ENCODE measurements around the gene CELF1. TPM values are rescaled to one million over a fixed set of nuclear protein-coding genes. Genes with fewer than 3 reads are reported as not detected.

CELF1 gene
- total RNA-seq, 2 donors from 2014 or later: 118 to 143 TPM

DNA sequence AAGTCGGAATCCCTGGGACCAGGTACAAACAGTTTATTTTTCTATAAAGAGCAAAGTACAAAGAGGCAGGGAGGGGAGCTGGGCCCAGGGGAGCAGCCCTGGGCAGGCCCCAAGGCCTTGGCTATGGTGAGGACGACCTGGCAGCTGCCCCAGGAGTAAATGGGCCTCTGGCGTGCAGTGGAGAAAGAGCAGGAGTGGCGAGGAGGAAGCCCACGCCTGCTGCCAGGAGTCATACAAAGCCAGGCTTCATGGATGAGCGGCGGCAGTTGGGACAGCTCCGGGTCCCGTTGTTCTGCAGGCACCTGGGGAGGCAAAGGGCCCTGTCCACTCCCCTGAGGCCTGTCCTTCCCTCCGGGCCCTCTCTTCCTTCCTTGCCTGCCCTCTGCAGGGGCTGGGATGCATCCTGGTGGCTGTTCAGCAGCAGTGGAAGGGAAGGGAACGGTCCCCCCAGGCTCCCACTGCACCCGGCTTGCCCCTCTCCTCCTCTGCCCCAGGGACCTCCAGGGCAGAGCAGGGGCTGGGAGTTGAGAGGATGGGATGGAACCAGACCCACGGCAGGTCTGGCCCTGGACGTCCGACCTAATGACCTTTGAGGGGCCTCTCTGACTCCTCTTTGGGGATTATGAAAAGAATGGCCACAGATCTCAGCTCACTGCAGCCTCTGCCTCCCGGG lies 115.0 kb downstream of the CELF1 start:
- ATAC-seq (replicated peaks): no peak
- Mint-ChIP-seq H3K4me1 (peaks cover 5% of the 10 kb centered on the region), H3K9me3 (no peaks in the 10 kb centered on the region), H3K4me3 (no peak overlapping the region), H3K27me3 (no peaks in the 10 kb centered on the region), H3K36me3 (ENCODE audit: low read depth) (no peaks in the 10 kb centered on the region), H3K27ac (no peak overlapping the region)

DNA sequence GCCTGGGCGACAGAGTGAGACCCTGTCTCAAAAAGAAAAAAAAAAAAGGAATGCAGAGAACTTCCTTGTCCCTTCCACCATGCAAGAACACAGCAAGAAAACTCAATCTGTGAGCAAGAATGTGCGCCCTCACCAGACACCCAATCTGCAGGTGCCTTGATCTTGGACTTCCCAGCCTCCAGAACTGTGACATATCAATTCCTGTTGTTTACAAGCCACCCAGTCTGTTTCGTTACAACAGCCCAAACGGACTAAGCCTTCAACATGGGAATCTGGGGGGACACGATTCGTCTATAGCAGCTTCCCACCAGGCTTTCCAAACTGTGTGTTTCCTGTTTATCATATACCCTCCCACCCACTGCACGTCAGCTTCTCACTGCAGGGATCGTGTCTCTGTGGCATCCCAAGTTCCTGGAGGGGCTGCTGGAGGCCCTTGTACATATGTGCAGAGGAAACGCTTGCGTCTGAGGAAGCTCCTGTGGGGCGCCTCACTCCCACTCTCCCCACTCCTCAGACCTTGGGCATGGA lies 115.7 kb downstream of the CELF1 start:
- no peaks in the 10 kb centered on the region for H3K36me3 Mint-ChIP-seq (ENCODE audit: low read depth)
- H3K27ac Mint-ChIP-seq: no peak overlapping the region
- H3K4me1 Mint-ChIP-seq: peaks cover 5% of the 10 kb centered on the region
- H3K9me3 Mint-ChIP-seq: no peaks in the 10 kb centered on the region
- ATAC-seq (replicated peaks): no peak
- H3K27me3 Mint-ChIP-seq: no peaks in the 10 kb centered on the region
- no peak overlapping the region for H3K4me3 Mint-ChIP-seq

- H3K36me3 Mint-ChIP-seq (ENCODE audit: low read depth): no peaks in the 10 kb centered on the region
- H3K4me3 Mint-ChIP-seq: no peak overlapping the region
These were observed 116.2 kb downstream of the CELF1 start for GRCh38 chr11:47436726-47437125.

GRCh38 chr11:47435687-47436086 lies 117.2 kb downstream of the CELF1 start:
- no peaks in the 10 kb centered on the region for H3K27me3 Mint-ChIP-seq
- no peaks in the 10 kb centered on the region for H3K9me3 Mint-ChIP-seq
- ATAC-seq (replicated peaks): no peak
- no peaks in the 10 kb centered on the region for H3K36me3 Mint-ChIP-seq (ENCODE audit: low read depth)
- peaks cover 5% of the 10 kb centered on the region for H3K4me1 Mint-ChIP-seq
- H3K27ac Mint-ChIP-seq: no peak overlapping the region
- H3K4me3 Mint-ChIP-seq: no peak overlapping the region

More at GRCh38 chr11:47436726-47437125, 116.2 kb downstream of the CELF1 start:
- no peak for ATAC-seq (replicated peaks)
- Mint-ChIP-seq H3K9me3 (no peaks in the 10 kb centered on the region), H3K27me3 (no peaks in the 10 kb centered on the region), H3K4me1 (peaks cover 5% of the 10 kb centered on the region), H3K27ac (no peak overlapping the region)

DNA sequence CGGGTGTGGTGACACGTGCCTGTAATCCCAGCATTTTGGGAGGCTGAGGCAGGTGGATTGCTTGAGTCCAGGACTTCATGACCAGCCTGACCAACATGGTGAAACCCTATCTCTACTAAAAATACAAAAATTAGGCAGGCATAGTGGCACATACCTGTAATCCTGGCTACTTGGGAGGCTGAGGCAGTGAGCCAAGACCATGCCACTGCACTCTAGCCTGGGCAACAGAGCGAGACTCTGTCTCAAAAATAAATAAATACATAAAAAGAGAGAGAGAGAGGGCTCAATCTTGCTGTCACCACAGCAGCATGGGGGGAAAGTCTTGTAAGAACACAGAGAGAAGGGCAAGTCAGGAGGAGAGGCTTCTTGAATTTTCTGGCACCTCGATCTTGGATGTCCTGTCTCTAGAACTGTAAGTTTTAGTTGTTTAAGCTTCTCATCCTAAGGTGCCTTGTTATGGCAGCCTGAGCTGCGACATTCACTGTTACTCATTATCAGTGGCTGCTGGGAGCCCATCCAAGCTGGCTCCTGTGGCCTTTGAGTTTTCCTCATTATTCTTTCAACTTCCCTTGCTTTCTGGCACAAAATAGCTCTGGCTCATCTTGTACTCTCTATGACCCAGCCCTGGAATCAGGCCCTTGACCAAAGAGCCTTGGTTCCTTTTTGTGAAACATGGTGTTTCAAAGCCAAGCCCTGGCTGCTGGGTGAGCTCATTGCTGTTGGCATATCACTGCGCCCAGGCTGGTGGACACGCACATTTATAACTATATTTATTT lies 118.7 kb downstream of the CELF1 start:
- no peak overlapping the region for H3K4me3 Mint-ChIP-seq
- peaks cover 5% of the 10 kb centered on the region for H3K4me1 Mint-ChIP-seq
- no peaks in the 10 kb centered on the region for H3K27me3 Mint-ChIP-seq
- H3K9me3 Mint-ChIP-seq: no peaks in the 10 kb centered on the region
- no peak for ATAC-seq (replicated peaks)
- H3K36me3 Mint-ChIP-seq (ENCODE audit: low read depth): no peaks in the 10 kb centered on the region
- H3K27ac Mint-ChIP-seq: no peak overlapping the region

- ATAC-seq (replicated peaks): no peak
- no peaks in the 10 kb centered on the region for H3K36me3 Mint-ChIP-seq (ENCODE audit: low read depth)
- no peaks in the 10 kb centered on the region for H3K9me3 Mint-ChIP-seq
- H3K4me1 Mint-ChIP-seq: peaks cover 5% of the 10 kb centered on the region
- H3K4me3 Mint-ChIP-seq: no peak overlapping the region
- H3K27ac Mint-ChIP-seq: peak overlapping the region; percentile 30
- H3K27me3 Mint-ChIP-seq: no peaks in the 10 kb centered on the region
These were observed 119.8 kb downstream of the CELF1 start for GRCh38 chr11:47433157-47433556.

DNA sequence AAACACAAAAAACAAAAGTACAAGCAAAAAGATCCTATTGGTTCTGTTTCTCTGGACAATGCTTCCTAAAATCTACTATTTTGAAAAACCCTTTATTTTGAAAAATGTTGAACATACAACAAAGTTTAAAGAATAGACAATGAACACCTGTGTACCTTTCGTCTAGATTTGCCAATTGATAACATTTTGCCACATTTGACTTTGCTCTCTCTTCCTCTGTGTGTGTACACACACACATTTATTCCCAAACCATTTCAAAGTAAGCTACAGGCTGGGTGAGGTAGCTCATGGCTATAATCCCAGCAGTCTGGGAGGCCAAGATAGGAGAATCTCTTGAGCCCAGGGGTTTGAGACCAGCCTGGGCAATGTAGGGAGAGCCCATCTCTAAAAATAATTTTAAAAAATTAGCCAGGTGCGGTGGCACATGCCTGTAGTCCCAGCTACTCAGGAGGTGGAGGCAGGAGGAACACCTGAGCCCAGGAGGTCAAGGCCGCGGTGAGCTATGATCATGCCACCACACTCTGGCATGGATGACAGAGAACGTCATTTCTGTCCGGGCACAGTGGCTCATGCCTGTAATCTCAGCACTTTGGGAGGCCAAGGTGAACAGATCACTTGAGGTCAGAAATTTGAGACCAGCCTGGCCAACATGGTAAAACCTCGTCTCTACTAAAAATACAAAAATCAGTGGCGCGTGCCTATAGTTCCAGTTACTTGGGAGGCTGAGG lies 121.4 kb downstream of the CELF1 start:
- H3K9me3 Mint-ChIP-seq: no peaks in the 10 kb centered on the region
- no peaks in the 10 kb centered on the region for H3K27me3 Mint-ChIP-seq
- H3K27ac Mint-ChIP-seq: no peak overlapping the region
- H3K36me3 Mint-ChIP-seq (ENCODE audit: low read depth): peaks cover under 1% of the 10 kb centered on the region
- H3K4me3 Mint-ChIP-seq: no peak overlapping the region
- ATAC-seq (replicated peaks): no peak
- peaks cover 5% of the 10 kb centered on the region for H3K4me1 Mint-ChIP-seq

DNA sequence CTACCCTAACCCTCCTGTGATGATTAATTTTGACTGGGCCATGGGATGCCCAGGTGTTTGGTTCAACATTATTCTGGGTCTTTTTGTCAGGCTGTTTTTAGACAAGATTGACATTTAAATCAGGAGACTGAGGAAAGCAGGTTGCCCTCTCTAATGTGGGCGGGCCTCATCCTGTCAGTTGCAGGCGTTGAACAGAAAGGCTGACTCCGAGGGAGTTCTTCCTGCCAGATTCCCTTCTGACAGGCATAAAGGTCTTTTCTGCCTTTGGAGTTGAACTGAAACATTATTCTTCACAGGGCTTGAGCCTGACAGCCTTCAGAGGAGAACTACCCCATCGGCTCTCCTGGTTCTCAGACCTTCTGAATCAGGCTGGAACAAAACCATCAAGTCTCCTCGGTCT lies 122.4 kb downstream of the CELF1 start:
- Mint-ChIP-seq H3K4me1 (peaks cover 5% of the 10 kb centered on the region), H3K36me3 (ENCODE audit: low read depth) (peaks cover 10% of the 10 kb centered on the region), H3K4me3 (no peak overlapping the region), H3K27ac (no peak overlapping the region), H3K27me3 (no peaks in the 10 kb centered on the region), H3K9me3 (no peaks in the 10 kb centered on the region)
- ATAC-seq (replicated peaks): no peak

DNA sequence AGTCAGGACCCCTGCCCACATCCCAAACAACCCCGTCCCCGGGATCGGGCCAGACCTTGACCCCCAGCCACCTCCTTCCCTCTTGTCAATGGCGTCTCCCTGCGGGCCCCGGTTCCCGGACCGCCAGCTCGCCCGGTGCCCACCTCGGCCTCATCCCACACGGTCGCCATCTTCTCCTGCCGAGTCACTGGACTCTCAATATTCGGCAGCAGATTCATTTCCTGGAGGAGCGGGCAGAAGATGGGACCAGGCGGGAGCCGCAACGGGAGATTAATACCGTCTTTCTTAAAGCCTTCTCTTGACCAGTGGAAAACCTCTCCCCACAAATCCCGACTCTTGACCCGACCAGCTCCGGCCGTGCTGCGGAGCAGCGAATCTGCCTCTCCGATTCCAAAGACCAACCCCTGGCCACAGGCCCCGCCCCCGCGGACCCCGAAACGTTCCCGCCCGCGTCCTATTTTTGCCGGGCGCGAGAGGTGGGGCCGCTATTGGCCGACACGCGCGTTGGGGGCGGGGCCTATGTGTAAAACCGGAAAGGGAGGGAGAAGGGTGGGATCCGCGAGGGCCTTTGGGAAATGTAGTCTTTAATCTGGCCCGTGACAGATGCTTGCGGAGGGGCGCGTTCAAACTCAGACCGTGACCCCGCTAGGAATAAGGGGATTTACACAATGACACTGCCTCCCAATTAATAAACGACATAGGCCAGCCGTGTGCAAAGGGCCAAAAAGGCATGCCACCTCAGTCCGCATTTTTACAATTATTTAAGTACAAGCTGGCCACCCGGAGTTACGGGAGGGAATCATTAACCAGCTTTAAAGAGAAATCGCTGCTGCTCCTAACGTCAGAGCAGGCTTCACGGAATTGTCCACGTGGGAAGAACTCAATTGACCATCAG lies 126.6 kb downstream of the CELF1 start, which contains the start of gene PSMC3:
Gene PSMC3, minus strand, starts transcription at position 378 of the 895 bp plus-strand sequence. Its CDS starts 160 bp downstream, at position 218.
- Mint-ChIP-seq H3K27me3 (no peaks in the 10 kb centered on the region), H3K36me3 (ENCODE audit: low read depth) (peaks cover 52% of the 10 kb centered on the region), H3K4me3 (peak within 1 kb of the TSS; percentile 99), H3K9me3 (no peaks in the 10 kb centered on the region), H3K27ac (peak within 1 kb of the TSS; percentile 100), H3K4me1 (peaks cover 9% of the 10 kb centered on the region)
- ATAC-seq (replicated peaks): peak; percentile 97

DNA sequence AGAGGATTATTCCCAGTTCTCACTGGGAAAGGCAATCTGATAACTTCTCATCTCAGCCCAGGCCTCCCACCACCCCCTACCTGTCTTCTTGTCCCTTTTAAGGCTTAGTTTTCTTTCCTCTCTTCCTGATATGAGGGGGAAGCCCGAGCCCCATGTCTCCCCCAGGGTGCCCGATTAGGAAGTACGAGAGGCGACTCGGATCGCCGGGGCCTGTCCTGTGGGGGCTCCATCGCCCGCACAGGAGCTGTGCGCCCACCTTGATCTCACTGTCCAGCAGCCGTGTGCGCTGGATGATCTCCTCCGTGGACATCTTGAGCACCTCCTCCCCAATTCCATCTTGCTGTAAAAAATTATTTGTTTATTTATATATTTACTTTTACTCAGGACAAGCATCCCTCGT lies 127.3 kb downstream of the CELF1 start:
- Mint-ChIP-seq H3K4me3 (peak overlapping the region; percentile 99), H3K4me1 (peaks cover 9% of the 10 kb centered on the region), H3K27me3 (no peaks in the 10 kb centered on the region), H3K36me3 (ENCODE audit: low read depth) (peaks cover 59% of the 10 kb centered on the region), H3K9me3 (no peaks in the 10 kb centered on the region), H3K27ac (peak overlapping the region; percentile 100)
- no peak for ATAC-seq (replicated peaks)

DNA sequence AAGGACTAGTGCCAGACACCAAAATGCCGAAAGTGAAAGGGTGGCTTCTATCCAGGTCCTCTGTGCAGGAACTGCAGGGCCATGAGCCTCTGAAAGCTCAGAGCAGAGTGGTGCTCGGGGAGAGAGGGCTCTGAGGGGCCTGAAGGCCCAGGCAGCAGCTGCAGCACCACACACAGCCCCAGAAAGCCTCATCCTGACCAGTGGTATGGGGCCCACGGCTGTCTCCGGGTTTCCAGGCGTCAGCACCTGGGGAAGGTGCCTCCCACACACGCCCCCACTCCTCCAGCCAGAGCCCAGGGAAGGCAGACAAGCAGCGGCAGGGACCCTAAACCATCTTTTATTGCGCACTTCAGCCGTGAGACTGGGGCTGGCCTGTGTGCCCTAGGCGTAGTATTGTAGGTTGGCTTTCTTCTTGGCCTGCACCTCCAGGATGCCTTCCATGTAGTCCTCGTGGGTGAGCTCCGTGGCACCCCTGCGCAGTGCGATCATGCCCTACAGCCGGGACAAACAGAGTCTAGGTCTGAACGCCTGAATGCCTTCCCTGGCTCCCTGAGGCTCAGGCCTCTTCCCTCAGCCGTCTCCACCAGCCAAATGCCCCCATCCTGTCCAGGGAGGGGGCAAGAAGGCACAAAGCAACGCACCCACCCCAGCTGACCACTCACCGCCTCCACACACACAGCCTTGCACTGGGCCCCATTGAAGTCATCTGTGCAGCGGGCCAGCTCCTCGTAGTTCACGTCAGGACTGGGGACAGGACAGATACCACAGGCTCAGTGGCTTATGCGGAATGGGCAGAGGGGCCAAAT lies 134.3 kb downstream of the CELF1 start:
- H3K27ac Mint-ChIP-seq: peak overlapping the region; percentile 66
- peaks cover 79% of the 10 kb centered on the region for H3K36me3 Mint-ChIP-seq (ENCODE audit: low read depth)
- peaks cover 3% of the 10 kb centered on the region for H3K4me1 Mint-ChIP-seq
- ATAC-seq (replicated peaks): no peak
- H3K4me3 Mint-ChIP-seq: no peak overlapping the region
- H3K27me3 Mint-ChIP-seq: no peaks in the 10 kb centered on the region
- H3K9me3 Mint-ChIP-seq: no peaks in the 10 kb centered on the region

DNA sequence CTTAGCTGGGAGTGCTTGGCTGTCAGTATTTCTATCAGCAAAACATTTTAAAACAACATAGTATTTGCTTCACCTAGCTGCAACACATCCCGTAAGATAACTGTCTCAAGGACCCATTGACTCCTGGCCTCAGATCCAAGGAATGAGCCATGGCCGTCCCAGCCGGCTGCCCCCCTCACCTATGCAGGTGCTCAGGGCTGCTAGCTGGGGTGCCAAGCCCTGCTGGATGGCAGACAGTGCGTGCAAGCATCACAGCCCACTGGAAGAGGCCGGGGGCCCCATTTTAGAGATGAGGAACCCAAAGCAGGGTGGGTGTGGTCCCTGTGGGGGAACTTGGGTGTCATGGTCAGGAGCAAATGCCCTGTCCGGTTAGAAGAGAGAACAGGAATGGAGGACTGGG lies 135.2 kb downstream of the CELF1 start:
- ATAC-seq (replicated peaks): no peak
- Mint-ChIP-seq H3K36me3 (ENCODE audit: low read depth) (peaks cover 76% of the 10 kb centered on the region), H3K27me3 (no peaks in the 10 kb centered on the region), H3K9me3 (no peaks in the 10 kb centered on the region), H3K4me3 (no peak overlapping the region), H3K4me1 (peaks cover 3% of the 10 kb centered on the region), H3K27ac (peak overlapping the region; percentile 66)

DNA sequence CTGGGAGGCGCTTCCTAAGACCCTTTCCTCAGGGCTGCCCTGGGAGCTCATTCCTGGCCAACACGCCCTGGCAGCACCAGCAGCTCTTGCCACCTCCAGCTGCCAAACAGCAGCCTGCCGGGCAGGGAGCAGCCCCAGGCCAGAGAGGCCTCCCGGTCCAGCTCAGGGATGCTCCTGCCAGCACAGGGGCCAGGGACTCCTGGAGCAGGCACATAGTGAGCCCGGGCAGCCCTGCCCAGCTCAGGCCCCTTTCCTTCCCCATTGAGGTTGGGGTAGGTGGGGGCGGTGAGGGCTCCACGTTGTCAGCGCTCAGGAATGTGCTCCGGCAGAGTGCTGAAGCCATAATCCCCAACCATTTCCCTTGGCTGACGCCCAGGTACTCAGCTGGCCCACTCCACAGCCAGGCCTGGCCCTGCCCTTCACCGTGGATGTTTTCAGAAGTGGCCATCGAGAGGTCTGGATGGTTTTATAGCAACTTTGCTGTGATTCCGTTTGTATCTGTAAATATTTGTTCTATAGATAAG lies 136.9 kb downstream of the CELF1 start:
- Mint-ChIP-seq H3K36me3 (ENCODE audit: low read depth) (peaks cover 59% of the 10 kb centered on the region), H3K9me3 (no peaks in the 10 kb centered on the region), H3K4me1 (peaks cover 3% of the 10 kb centered on the region), H3K27me3 (no peaks in the 10 kb centered on the region), H3K4me3 (no peak overlapping the region), H3K27ac (no peak overlapping the region)
- no peak for ATAC-seq (replicated peaks)

Data from activated T-helper 17 cell treated with anti-CD3 and anti-CD28 coated beads, Interleukin-2, amount 50 U/mL, for 72 hours (primary cell).